ENCODE data around the gene GRIK3.

The GRIK3 gene

GRCh38 chr1:37043101-37043500, 8.8 kb upstream of the GRIK3 start:
- no peak for DNase-seq (ENCODE audit: low read depth)

DNA sequence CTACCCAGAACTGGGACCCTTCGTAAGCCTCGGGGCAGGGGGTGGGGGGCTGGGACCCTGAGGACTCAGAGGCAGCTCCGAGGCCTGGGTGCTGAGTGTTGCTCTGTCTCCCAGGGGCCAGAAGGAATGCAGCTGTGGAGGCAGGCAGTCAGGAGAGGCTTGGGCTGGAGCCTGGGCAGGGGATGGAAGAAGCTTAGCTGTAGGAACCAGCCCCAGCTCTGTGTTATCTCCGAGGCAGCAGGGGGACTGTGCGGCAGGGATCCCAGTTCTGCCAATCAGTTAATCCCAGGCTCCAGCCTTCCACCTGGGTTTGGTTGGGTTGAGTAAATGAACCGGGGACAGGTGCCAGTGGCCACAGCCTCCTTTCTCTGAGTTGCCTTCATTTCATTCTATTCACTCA, 8.2 kb upstream of the GRIK3 start:
- no peak for DNase-seq (ENCODE audit: low read depth)

GRCh38 chr1:37041483-37041882, 7.2 kb upstream of the GRIK3 start:
- DNase-seq (ENCODE audit: low read depth), result no peak

- no peak for DNase-seq (ENCODE audit: low read depth)
These were observed 6.5 kb upstream of the GRIK3 start for GRCh38 chr1:37040773-37041172.

GRCh38 chr1:37040261-37040660, 5.9 kb upstream of the GRIK3 start:
- DNase-seq (ENCODE audit: low read depth), result no peak

DNA sequence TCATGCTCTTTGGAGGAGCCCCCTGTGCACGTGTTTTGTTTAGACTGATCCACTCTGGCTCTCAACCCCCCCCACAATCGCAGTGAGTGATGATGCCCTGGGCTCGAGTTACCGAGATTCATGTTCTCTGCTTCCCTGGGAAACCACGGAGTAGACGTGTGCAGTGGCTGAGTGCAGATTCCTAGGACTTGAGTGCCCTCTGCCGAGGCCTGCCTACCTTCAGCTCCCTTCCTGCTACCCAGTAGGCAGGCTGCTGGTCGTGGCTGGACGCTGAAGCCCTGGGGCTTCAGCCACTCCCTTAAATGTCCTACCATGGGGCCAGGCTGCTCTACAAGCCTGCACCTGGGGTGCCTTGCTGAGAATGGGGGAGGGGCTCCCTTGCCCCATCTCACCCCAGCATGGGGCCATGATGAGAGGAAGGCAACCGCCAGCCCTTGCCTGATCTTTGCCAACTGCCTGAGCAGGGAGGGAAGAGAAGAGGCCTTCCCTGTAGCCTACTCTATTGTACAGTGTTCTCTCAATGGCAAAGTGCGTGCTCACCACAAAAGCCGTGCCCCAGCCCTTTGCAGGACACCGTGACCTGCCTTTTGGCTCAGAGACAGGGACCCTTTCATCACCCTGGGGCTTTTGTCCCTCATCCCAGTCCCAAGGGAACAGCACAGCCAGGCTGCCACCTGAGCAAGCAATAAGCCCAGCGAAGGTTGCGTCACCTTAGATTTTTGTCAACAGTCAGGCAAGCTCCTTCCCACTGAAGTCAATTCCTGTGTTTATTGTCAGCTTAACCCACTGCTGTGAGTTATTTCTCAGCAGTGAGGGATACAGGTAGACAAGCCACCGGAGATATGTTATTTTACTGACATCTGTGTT, 4.1 kb upstream of the GRIK3 start:
- DNase-seq (ENCODE audit: low read depth), result no peak

DNA sequence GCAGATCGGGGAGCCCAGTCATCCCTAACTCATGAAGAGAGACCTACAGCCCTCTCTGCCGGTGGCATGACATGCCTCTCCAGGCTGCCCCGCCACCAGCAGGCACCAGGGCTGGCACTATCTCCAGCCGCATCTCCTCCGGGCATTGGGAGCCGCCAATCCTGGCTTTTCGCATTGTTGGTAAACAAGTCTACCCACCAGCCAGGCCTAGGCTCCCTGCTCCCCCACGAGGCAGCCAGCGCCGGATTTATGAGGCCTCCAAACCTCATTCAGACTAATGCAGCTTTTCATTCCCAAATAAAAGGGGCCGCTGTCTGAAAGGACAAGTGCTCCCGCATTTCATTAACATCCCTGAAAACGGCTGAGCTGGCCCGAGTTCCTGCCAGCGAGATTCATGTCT, 3.4 kb upstream of the GRIK3 start:
- no peak for DNase-seq (ENCODE audit: low read depth)

DNA sequence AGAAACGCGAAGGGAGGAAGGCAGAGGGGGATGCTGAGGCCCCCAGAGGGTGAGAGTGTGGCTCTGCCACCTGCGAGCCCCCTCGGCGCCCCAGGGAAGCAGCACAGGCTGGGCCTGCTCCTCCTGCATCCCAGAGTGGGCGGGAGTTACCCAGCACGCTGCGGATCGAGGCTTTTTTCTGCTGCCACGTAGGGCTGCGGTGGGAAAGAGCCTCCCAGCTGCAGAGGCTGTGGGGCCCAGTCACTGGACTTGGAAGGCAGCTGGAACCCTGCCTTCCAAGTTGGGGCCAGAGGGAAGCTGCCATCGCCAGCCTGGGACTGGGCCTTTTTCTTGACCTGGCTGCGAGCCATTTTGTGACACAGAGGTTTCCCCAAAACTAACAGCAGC, 2.3 kb upstream of the GRIK3 start:
- DNase-seq (ENCODE audit: low read depth), result no peak

- no peak for DNase-seq (ENCODE audit: low read depth)
These were observed 1.7 kb upstream of the GRIK3 start for GRCh38 chr1:37035796-37036666.

- DNase-seq (ENCODE audit: low read depth), result no peak
These were observed 838 bp upstream of the GRIK3 start for GRCh38 chr1:37035014-37035691.

DNA sequence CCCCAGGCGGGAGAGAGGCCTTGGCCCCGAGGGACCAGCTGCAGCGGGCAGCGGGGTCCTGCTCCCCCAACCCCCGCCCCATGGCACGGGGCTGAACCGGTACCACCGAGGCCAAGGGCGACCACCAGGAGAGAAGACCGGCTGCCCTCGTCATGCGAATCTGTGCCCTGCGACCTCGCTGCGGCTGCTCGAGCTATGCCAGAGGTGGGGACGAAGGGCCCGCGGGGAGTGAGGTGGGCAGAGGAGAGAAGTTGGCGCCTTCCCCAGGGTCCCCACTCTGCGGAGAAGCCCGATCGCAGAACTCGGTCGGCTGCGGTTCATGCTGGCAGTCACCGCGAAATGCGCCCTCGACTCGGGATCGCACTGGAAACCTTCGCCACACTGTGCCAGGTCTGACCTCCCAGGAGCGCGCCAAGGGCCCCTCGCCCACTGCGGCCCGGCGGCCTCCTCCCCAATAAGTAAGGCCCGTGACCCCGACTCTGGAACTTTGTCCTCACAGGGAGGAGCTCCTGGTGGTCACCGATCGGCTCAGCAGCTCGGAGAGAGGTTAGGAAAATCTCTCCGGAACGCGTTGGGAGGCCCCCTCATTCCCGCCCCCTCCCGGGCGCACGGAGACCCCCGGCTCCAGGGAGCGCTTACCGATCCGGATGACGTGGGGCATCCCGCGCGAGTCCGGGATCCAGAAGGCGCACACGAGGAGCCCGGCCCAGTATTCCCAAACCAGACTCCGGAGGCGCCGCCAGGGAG, 787 bp downstream of the GRIK3 start:
- no peak for DNase-seq (ENCODE audit: low read depth)

DNA sequence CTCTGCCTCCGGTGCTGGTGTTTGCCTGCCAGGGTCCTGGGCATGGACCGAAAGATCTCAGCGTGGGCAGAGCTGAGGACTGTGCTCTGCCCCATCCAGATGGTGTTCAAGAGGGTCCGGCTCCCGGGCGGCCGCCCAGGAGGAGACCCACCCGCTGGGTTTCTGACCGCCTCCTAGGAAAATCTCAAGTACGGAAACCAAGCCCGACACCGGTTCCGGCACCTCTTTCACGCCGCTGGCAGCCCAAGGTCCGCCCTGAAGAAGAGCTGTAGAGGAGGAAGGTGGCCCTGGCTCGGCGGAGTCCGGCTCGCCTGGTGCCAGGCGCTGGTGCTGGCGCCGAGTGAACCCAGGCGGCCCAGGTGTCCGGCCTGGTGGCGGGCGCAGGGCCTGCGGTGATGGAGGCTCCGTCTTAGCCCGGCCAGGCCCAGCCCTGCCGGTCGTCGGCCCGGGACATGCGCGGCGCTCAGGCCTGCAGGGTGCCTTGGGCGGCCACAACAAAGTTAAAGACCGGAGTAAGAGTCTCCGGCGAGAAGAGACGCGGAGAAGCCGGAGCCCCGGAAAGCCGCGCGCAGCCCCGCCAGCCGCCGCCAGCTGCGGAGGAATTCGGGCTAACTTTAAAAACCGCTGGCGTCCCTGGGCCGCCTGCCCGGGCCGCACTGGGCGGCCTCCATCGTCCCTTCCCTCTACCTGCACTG, 1.5 kb downstream of the GRIK3 start:
- DNase-seq (ENCODE audit: low read depth), result no peak

DNA sequence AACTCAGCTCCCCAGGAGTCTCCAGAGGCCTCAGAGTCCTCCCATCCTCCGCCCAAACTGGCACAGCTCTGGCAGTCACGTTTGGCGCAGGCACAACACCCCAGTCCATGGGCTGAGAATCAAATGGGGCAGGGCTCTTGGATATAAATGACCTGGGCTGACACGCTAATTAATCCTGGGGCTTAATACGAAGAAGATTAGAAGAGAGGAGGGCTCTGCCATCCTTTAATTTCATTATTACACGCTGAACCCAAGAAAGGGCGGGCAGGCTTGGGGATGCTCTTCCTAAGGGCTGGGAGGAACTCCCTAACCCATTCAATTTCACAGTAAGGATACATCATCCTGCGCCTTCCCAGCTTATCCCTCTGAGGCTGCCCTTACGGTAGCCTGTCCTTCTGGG, 2.4 kb downstream of the GRIK3 start:
- no peak for DNase-seq (ENCODE audit: low read depth)

GRCh38 chr1:37031429-37031828, 2.9 kb downstream of the GRIK3 start:
- no peak for DNase-seq (ENCODE audit: low read depth)

DNA sequence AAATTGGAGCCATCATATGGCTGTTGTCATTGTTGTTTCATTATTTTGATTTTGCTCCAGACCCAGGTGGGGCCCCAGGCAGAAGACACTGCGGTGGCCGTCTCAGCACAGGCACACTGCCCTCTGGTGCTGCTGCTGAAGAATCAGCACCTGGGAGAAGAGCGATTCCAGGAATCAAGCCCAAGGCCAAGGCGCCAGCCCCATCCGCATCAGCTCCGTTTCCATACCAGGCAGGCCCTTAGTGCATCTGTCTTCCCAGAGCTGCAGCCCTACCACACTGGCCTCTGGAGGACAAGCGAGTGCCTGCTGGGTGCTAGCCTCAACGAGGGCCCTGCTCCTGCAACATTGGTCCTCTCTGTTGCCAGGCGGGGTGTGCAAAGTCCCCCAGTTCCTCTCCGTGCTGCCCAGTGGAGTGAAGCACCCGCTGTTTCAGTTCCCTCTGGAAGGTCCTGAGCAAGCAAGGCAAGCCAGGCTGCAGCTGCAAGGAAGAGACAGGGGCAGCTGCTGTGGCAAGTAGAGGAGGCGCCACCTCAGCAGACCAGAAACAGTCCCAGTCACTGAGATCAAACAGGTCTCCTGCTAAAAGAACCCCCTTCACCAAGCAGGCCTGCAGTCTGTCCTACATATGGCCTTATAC, 5.2 kb downstream of the GRIK3 start:
- no peak for DNase-seq (ENCODE audit: low read depth)

- DNase-seq (ENCODE audit: low read depth), result no peak
These were observed 12.8 kb downstream of the GRIK3 start for GRCh38 chr1:37021502-37021901.

DNA sequence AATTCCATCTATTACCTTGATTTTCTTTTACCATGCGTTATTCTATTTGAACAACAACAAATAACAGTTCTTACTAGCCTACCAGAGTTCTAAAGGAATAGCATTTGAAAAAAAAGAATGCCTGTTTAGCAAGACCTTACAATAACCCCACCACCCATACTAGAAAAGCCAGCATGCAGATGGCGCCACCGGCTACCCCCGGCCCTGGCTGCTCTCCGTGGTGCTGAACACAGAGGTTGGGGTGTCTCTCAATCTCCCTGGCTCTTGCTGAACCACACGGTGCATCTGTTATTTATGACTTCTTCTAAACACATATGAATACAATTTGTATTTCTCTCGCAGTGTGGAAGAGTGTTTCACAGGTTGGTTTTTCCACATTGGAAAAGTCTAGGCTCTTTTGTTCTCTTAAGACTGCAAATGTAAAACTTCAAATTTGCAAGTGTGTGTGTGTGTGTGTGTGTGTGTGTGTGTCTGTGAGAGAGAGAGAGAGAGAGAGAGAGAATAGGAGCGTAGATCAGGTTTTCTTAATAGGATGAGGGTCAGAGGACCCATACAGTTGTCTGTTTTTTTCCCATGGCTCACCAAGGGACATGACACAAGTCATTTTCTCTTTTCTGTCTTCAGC, 13.6 kb downstream of the GRIK3 start:
- no peak for DNase-seq (ENCODE audit: low read depth)

GRCh38 chr1:37018510-37018909, 15.8 kb downstream of the GRIK3 start:
- DNase-seq (ENCODE audit: low read depth), result no peak

- DNase-seq (ENCODE audit: low read depth), result no peak
These were observed 16.6 kb downstream of the GRIK3 start for GRCh38 chr1:37017720-37018119.

DNA sequence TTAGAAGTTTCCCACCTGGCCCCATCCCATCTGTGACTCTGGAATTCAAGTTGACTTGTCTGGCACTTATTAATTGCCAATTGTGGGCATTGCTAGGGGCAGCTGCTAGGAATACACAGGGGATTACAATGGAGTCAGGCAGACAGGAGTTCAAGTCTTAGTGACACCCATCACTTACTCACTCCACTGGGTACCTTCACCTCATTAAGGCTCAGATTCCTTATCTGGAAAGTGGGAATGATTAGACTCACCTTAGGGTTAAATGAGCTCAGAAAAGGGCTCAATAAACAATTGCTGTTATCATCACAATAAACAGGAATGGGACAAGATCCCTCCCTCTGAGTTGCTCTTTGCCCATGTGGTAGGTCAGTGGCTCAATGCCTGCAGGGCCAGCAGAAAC, 18.2 kb downstream of the GRIK3 start:
- DNase-seq (ENCODE audit: low read depth), result no peak
